ENCODE results near the gene BCL10.
A peak's percentile ranks its signal among the peaks of the same experiment; 100 is the strongest.

- TF ChIP-seq CTCF (conservative IDR thresholded peaks at IDR 0.05; ENCODE audit: low read depth, low read length) (peak; percentile 42), EZH2 (IDR thresholded peaks at IDR 0.05; ENCODE audit: low read length, unreplicated experiment) (no peak), EZH2phosphoT487 (IDR thresholded peaks at IDR 0.05; ENCODE audit: borderline replicate concordance, low read length) (no peak)
These were observed 46.0 kb downstream of the BCL10 start for GRCh38 chr1:85230305-85230977.
